Measurements from ENCODE around the gene RBM15.

RBM15 gene

DNA sequence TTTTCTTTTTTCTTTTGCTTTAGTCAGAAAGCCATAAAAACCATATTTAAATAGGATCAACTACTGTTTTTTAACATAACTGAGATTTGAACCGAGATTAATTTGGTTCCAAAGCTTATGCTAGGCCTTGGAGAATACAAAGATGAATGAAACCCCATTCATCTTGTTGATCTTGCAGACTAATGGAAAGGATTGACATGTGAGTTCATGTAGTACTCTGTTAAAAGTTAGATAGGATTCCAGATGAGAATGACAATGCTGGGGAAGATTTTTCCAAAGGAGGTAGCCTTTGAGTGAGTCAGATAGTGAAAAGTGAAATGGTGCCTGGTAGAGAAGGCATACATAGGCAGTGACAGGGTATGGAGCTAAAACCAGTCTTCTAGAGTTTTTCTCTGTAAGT, 22.7 kb downstream of the RBM15 start:
- no peak overlapping the region for H3K4me3 ChIP-seq (ENCODE audit: low read length)
- TF ChIP-seq, protein P1, sequence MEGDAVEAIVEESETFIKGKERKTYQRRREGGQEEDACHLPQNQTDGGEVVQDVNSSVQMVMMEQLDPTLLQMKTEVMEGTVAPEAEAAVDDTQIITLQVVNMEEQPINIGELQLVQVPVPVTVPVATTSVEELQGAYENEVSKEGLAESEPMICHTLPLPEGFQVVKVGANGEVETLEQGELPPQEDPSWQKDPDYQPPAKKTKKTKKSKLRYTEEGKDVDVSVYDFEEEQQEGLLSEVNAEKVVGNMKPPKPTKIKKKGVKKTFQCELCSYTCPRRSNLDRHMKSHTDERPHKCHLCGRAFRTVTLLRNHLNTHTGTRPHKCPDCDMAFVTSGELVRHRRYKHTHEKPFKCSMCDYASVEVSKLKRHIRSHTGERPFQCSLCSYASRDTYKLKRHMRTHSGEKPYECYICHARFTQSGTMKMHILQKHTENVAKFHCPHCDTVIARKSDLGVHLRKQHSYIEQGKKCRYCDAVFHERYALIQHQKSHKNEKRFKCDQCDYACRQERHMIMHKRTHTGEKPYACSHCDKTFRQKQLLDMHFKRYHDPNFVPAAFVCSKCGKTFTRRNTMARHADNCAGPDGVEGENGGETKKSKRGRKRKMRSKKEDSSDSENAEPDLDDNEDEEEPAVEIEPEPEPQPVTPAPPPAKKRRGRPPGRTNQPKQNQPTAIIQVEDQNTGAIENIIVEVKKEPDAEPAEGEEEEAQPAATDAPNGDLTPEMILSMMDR (IDR thresholded peaks at IDR 0.05; ENCODE audit: insufficient read depth, low read depth, low read length, missing control alignments), result no peak
- no peak for DNase-seq (ENCODE audit: low read depth)

DNA sequence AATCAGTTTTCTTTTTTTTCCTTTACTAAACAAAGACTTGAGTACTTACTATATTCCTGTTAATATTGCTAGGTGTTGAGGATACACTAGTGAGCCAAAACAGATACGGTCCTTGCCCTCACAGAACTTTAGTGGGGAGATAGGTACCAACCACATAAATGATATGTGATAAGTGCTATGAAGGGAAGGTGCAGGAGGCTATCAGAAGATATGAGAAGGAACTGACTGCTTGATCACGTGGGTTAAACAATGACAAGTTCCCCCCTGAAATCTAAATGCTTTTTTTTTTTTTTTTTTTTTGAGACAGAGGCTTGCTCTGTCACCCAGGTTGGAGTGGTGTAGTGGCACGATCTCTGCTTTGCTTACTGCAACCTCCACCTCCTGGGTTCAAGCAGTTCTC, 25.0 kb downstream of the RBM15 start:
- no peak overlapping the region for H3K4me3 ChIP-seq (ENCODE audit: low read length)
- TF ChIP-seq, protein P1 (IDR thresholded peaks at IDR 0.05; ENCODE audit: insufficient read depth, low read depth, low read length, missing control alignments), result no peak
- DNase-seq (ENCODE audit: low read depth), result no peak

DNA sequence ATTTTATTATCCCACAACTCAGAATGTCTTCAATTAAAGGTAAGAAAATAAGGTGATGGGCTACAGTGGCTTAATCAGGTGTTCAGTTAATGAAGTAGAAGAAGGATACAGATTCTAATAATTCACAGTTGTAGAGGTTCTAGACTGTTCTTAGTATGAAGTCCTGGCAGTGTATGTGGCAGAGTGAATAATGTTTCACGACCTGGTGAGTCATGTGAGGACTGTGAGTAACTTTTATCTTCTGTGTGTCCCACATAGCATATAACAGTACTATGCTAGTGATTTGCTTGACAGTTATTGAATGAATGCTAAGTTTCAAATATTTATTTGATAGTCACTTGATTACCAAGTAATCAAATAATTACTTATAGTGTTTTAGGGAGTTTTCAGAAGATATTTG, 31.6 kb downstream of the RBM15 start:
- TF ChIP-seq, protein P1 (IDR thresholded peaks at IDR 0.05; ENCODE audit: insufficient read depth, low read depth, low read length, missing control alignments), result no peak
- peak; percentile 74 for DNase-seq (ENCODE audit: low read depth)
- H3K4me3 ChIP-seq (ENCODE audit: low read length), result no peak overlapping the region

DNA sequence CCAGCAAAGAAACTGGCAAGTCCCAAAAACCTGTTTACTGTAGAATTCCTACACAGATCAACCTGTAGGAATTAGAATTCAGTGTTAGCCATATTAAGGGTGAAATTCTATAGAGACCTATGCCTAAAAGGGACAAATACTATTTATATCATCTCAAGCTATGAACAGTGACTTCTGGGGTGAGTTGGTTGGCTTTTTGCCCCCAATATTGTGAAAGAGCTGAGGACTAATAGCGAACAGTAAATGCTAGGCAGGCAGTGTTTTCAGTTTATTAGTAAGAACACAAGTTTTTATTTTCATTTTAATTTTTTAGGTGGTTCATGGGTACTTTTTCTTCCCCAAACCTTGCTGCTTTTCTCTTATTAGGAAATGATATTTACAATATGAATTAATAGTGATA, 36.3 kb downstream of the RBM15 start:
- DNase-seq (ENCODE audit: low read depth), result no peak
- no peak overlapping the region for H3K4me3 ChIP-seq (ENCODE audit: low read length)
- TF ChIP-seq, protein P1 (IDR thresholded peaks at IDR 0.05; ENCODE audit: insufficient read depth, low read depth, low read length, missing control alignments), result no peak

DNA sequence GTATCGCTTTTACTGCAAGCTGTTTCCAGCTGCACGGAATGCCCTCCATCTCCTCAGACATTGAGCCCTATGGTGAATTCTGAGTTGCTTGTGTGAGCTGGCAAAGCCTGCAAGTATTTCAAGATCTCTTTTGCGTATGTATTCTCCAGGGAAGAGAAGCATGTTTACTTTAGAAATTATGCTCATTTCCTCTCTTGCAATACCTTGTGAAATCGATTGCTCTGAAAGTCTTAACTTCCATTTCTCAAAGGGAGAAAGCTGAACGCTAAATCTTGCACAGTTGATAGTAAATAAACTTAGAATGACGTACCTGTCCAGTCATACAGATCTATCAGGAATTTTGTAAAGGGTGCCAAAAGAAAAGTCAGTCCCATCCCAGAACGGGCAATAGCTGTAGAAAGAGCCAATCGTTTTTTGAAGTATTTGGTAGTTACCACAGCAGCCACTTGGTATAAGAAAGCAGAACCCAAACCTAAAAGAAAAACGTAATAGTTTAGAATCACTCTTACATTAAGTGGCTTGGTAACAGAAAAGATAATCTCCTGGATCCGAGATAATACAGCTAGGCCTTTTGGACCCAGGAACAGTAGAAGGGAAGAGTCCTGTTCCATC, 41.6 kb downstream of the RBM15 start:
- no peak overlapping the region for H3K4me3 ChIP-seq (ENCODE audit: low read length)
- DNase-seq (ENCODE audit: low read depth), result no peak
- TF ChIP-seq, protein P1 (IDR thresholded peaks at IDR 0.05; ENCODE audit: insufficient read depth, low read depth, low read length, missing control alignments), result no peak

DNA sequence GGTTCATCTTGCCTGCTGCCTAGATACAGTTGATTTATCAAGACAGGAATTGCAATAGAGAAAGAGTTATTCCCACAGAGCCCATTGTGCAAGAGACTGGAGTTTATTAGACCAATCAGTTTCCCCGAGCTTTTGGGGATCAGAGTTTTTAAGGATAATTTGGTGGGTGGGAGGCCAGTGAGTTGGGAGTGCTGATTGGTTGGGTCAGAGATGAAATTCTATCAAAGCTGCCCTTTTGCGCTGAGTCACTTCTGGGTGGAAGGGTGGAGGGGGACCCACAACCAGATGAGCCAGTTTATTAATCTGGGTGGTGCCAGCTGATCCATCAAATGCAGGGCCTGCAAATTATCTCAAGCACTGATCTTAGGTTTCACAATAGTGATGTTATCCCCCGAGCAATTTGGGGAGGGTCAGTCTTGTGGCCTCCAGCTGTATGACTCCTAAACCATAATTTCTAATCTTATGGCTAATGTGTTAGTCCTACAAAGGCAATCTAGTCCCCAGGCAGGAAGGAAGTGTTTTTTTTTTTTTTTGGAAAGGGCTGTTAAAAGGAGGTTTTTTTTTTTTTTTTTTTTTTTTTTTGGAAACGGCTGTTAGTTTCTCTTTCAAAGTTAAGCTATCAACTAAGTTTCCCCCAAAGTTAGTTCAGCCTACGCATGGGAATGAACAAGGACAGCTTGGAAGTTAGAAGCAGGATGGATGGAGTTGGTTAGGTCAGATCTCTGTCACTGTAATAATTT, 44.2 kb downstream of the RBM15 start:
- no peak overlapping the region for H3K4me3 ChIP-seq (ENCODE audit: low read length)
- TF ChIP-seq, protein P1 (IDR thresholded peaks at IDR 0.05; ENCODE audit: insufficient read depth, low read depth, low read length, missing control alignments), result no peak
- DNase-seq (ENCODE audit: low read depth), result peak; percentile 45

Measured in epithelial cell of esophagus (primary cell).